Measurements from ENCODE around the gene HBD. TPM values are rescaled to one million over a fixed set of nuclear protein-coding genes. Genes with fewer than 3 reads are reported as not detected.

Gene HBD
- total and polyA plus RNA-seq, 9 of the 15 experiments (the other 6 are each of a cell fraction or from before 2014, with no cell fraction given), result 11.8 to 169 (median 36.0) TPM

DNA sequence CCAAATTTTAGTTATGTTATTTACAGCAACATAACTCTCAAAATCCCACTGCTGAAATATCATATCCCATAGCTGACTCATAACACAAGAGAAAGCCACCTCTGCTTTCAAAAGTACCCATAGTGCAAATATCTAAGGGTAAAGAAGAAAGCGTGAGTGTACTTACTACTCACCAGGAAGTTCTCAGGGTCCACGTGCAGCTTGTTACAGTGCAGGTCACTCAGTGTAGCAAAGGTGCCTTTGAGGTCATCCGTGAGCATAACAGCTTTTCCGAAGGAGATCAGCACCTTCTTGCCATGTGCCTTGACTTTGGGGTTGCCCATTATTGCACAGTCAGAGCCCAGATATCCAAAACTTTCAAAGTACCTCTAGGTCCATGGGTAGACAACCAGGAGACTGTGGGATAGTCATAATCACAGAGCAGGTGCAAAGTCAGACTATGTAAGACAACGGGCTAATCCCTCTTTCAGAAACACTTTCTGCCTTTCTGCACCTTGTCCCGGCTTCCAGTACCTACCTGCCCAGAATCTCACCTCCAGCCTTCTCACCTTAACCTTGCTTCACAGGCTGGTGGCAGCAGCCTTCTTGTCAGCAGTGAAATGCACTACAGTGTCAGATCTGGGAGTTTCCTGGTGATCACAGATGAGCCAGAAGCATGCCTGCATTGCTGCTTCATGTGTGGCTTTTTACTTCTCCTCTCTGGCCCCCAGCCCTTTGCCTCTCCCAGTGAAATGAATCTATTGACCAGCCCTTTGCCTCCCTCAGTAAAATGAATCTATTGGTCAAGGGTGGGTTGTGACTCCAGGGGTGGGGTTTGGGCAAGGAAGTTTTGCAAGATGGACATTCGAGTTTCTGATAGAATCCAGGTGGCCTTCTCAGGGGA lies 8.9 kb upstream of the HBD start (continued):
- TF ChIP-seq, protein P1, sequence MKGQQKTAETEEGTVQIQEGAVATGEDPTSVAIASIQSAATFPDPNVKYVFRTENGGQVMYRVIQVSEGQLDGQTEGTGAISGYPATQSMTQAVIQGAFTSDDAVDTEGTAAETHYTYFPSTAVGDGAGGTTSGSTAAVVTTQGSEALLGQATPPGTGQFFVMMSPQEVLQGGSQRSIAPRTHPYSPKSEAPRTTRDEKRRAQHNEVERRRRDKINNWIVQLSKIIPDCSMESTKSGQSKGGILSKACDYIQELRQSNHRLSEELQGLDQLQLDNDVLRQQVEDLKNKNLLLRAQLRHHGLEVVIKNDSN (CRISPR knock-in tag; IDR thresholded peaks at IDR 0.05), result no peak
- TF ChIP-seq, protein P2, sequence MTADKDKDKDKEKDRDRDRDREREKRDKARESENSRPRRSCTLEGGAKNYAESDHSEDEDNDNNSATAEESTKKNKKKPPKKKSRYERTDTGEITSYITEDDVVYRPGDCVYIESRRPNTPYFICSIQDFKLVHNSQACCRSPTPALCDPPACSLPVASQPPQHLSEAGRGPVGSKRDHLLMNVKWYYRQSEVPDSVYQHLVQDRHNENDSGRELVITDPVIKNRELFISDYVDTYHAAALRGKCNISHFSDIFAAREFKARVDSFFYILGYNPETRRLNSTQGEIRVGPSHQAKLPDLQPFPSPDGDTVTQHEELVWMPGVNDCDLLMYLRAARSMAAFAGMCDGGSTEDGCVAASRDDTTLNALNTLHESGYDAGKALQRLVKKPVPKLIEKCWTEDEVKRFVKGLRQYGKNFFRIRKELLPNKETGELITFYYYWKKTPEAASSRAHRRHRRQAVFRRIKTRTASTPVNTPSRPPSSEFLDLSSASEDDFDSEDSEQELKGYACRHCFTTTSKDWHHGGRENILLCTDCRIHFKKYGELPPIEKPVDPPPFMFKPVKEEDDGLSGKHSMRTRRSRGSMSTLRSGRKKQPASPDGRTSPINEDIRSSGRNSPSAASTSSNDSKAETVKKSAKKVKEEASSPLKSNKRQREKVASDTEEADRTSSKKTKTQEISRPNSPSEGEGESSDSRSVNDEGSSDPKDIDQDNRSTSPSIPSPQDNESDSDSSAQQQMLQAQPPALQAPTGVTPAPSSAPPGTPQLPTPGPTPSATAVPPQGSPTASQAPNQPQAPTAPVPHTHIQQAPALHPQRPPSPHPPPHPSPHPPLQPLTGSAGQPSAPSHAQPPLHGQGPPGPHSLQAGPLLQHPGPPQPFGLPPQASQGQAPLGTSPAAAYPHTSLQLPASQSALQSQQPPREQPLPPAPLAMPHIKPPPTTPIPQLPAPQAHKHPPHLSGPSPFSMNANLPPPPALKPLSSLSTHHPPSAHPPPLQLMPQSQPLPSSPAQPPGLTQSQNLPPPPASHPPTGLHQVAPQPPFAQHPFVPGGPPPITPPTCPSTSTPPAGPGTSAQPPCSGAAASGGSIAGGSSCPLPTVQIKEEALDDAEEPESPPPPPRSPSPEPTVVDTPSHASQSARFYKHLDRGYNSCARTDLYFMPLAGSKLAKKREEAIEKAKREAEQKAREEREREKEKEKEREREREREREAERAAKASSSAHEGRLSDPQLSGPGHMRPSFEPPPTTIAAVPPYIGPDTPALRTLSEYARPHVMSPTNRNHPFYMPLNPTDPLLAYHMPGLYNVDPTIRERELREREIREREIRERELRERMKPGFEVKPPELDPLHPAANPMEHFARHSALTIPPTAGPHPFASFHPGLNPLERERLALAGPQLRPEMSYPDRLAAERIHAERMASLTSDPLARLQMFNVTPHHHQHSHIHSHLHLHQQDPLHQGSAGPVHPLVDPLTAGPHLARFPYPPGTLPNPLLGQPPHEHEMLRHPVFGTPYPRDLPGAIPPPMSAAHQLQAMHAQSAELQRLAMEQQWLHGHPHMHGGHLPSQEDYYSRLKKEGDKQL (CRISPR knock-in tag; IDR thresholded peaks at IDR 0.05; ENCODE audit: borderline replicate concordance), result no peak; the same call in 1 of the 2 replicates
- peak; percentile 68; the same call in 1 of the 2 replicates for TF ChIP-seq ETV5 (CRISPR knock-in tag; IDR thresholded peaks at IDR 0.05; ENCODE audit: low read depth)
- TF ChIP-seq, protein P3, sequence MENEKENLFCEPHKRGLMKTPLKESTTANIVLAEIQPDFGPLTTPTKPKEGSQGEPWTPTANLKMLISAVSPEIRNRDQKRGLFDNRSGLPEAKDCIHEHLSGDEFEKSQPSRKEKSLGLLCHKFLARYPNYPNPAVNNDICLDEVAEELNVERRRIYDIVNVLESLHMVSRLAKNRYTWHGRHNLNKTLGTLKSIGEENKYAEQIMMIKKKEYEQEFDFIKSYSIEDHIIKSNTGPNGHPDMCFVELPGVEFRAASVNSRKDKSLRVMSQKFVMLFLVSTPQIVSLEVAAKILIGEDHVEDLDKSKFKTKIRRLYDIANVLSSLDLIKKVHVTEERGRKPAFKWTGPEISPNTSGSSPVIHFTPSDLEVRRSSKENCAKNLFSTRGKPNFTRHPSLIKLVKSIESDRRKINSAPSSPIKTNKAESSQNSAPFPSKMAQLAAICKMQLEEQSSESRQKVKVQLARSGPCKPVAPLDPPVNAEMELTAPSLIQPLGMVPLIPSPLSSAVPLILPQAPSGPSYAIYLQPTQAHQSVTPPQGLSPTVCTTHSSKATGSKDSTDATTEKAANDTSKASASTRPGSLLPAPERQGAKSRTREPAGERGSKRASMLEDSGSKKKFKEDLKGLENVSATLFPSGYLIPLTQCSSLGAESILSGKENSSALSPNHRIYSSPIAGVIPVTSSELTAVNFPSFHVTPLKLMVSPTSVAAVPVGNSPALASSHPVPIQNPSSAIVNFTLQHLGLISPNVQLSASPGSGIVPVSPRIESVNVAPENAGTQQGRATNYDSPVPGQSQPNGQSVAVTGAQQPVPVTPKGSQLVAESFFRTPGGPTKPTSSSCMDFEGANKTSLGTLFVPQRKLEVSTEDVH (IDR thresholded peaks at IDR 0.05; ENCODE audit: low read depth, partially characterized antibody), result no peak
- no peak for TF ChIP-seq STAG1 (CRISPR knock-in tag; IDR thresholded peaks at IDR 0.05; ENCODE audit: borderline replicate concordance)
- TF ChIP-seq ZNF124 (CRISPR knock-in tag; IDR thresholded peaks at IDR 0.05), result no peak
- no peak for TF ChIP-seq FUS (optimal IDR thresholded peaks at IDR 0.05; ENCODE audit: low read depth, low read length)
- no peak for TF ChIP-seq RFX1 (IDR thresholded peaks at IDR 0.05)
- TF ChIP-seq, protein P4, sequence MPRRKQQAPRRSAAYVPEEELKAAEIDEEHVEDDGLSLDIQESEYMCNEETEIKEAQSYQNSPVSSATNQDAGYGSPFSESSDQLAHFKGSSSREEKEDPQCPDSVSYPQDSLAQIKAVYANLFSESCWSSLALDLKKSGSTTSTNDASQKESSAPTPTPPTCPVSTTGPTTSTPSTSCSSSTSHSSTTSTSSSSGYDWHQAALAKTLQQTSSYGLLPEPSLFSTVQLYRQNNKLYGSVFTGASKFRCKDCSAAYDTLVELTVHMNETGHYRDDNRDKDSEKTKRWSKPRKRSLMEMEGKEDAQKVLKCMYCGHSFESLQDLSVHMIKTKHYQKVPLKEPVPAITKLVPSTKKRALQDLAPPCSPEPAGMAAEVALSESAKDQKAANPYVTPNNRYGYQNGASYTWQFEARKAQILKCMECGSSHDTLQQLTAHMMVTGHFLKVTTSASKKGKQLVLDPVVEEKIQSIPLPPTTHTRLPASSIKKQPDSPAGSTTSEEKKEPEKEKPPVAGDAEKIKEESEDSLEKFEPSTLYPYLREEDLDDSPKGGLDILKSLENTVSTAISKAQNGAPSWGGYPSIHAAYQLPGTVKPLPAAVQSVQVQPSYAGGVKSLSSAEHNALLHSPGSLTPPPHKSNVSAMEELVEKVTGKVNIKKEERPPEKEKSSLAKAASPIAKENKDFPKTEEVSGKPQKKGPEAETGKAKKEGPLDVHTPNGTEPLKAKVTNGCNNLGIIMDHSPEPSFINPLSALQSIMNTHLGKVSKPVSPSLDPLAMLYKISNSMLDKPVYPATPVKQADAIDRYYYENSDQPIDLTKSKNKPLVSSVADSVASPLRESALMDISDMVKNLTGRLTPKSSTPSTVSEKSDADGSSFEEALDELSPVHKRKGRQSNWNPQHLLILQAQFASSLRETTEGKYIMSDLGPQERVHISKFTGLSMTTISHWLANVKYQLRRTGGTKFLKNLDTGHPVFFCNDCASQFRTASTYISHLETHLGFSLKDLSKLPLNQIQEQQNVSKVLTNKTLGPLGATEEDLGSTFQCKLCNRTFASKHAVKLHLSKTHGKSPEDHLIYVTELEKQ (CRISPR knock-in tag; IDR thresholded peaks at IDR 0.05), result no peak
- TF ChIP-seq, protein P5, sequence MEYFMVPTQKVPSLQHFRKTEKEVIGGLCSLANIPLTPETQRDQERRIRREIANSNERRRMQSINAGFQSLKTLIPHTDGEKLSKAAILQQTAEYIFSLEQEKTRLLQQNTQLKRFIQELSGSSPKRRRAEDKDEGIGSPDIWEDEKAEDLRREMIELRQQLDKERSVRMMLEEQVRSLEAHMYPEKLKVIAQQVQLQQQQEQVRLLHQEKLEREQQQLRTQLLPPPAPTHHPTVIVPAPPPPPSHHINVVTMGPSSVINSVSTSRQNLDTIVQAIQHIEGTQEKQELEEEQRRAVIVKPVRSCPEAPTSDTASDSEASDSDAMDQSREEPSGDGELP (CRISPR knock-in tag; IDR thresholded peaks at IDR 0.05; ENCODE audit: borderline replicate concordance), result peak; percentile 9
- TF ChIP-seq BACH1 (tag; IDR thresholded peaks at IDR 0.05), result 0 out of 2 replicates have a peak, but pooled peaks have one; percentile 32

Data from K562 (cell line).